Lower leg skin (tissue), 3 donors: ENCODE results near the gene CEACAM18.

ENCODE experiments used
- CTCF ChIP-seq, 3 donors: fragments of 450-650 bp; IDR thresholded peaks; one replicate each; pipeline ENCODE4 v1.5.1; 2016; ENCODE audit warnings: antibody characterized with exemption in 3 of 3, mild to moderate bottlenecking in 3 of 3, moderate library complexity in 2 of 3
- POLR2A ChIP-seq, 2 donors: fragments of 450-650 bp; IDR thresholded peaks; one replicate each; pipeline ENCODE4 v1.6.1; 2016 to 2017; ENCODE audit warnings: antibody characterized with exemption in 2 of 2, mild to moderate bottlenecking in 1 of 2, moderate library complexity in 1 of 2

DNA sequence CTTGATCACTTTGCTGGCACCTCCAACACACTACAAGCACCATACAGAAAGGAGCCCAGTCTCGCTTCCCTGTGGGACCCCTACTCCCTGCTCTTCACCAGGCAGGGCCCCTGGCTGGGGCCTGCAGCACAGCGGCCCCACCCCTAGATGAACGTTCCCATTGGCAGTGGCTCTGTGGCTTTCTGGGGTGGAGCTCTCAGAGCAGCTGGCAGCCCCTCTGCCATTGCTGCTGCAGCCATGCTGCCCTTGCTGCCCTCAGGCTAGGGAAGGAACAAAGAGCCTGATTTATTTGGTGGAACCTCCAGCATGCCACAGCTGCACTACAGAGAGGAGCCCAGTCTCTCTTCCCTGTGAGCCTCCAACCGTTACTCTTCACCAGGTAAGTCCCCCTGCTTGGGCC, 47.3 kb downstream of the CEACAM18 start:
- TF ChIP-seq POLR2A (IDR thresholded peaks at IDR 0.05) = no peak
- no peak for TF ChIP-seq CTCF (IDR thresholded peaks at IDR 0.05)
